Ovary (tissue), 9 donors: ENCODE results near the gene CLIC4. TPM values are rescaled to one million over a fixed set of nuclear protein-coding genes. Genes with fewer than 3 reads are reported as not detected.

Source experiments
- DNase-seq, 5 donors: peaks; one replicate each; pipeline ENCODE4 v3.0.0-alpha.2; 2019 to 2020
- H3K27ac ChIP-seq, 2 donors: fragments of 200-600 bp; one replicate each; pipeline versions ENCODE4 v1.5.1 to v1.8.0; 2019 to 2022
- H3K27me3 ChIP-seq: fragments of 200-600 bp; one replicate; pipeline ENCODE4 v1.8.0; 2022
- H3K36me3 ChIP-seq: fragments of 200-600 bp; sonication (generic); one replicate; pipeline ENCODE4 v1.5.1; 2019
- H3K4me1 ChIP-seq: one replicate; pipeline ENCODE4 v1.8.1; 2013; ENCODE audit warnings: mild to moderate bottlenecking, moderate library complexity; ENCODE audit not compliant: insufficient read depth
- H3K4me3 ChIP-seq: fragments of 200-600 bp; sonication (generic); one replicate; pipeline ENCODE4 v1.5.1; 2017
- H3K9me3 ChIP-seq, 2 donors: fragments of 200-600 bp in 1 of 2; sonication (generic) in 1 of 2; one replicate each; pipeline versions ENCODE4 v1.5.1 to v1.8.1; 2013 to 2019; ENCODE audit warnings: mild to moderate bottlenecking in 1 of 2, moderate library complexity in 1 of 2
- CTCF ChIP-seq, 3 donors: fragments of 450-650 bp in 2 of 3; fragments of 200-600 bp in 1 of 3; IDR thresholded peaks; one replicate each; pipeline versions ENCODE4 v1.5.1 to v1.8.0; 2016 to 2022; ENCODE audit warnings: antibody characterized with exemption in 3 of 3, mild to moderate bottlenecking in 1 of 3
- EP300 ChIP-seq: sonication (generic); formaldehyde crosslinking; IDR thresholded peaks from one replicate; pipeline ENCODE4 v1.6.1; 2017; ENCODE audit warnings: antibody characterized with exemption
- POLR2A ChIP-seq: fragments of 450-650 bp; IDR thresholded peaks from one replicate; pipeline ENCODE4 v1.6.1; 2017; ENCODE audit warnings: antibody characterized with exemption, mild to moderate bottlenecking, moderate library complexity
- WGBS, 3 donors: extraction: QIAGEN DNeasy Blood & Tissue Kit in 1 of 3; methylation state at CpG; one replicate each; pipeline versions ENCODE4 v1.1.5 to v1.1.7; 2013 to 2017; 5-methylcytosine and 5-hydroxymethylcytosine counted together
- intact Hi-C, 4 donors: fragments of 100-400 bp; cut with DNase I; formaldehyde crosslinking; loops; one replicate each; pipeline versions ENCODE4 v1.11.0 to v1.15.1; 2022 to 2023
- polyA plus RNA-seq, 2 donors: library from polyadenylated mRNA; stranded (reverse); fragments of 200-250 nt in 1 of 2; fragments of 350-450 nt in 1 of 2; fragmentation: Illumina TruSeq in 1 of 2; extraction: RNeasy Lipid Tissue Mini Kit (QIAGEN cat#74804) in 1 of 2; gene quantifications; one replicate each; pipeline ENCODE4 v1.2.3, GENCODE V29; 2013 to 2014
- total RNA-seq, 7 donors: library from RNA; depleted of rRNA in 2 of 7; stranded (reverse); fragments of >200 nt in 2 of 7; fragmentation: NEBNext Ultra II Directional in 3 of 7; extraction: Animal tissue kit (Norgen Biotek cat#: 25700) in 3 of 7; gene quantifications; one replicate each; pipeline versions ENCODE4 v1.1.0 to v1.2.4, GENCODE V29; 2016 to 2023
- donor health status: DM: no; HTN: no; CAD: no; lungs with moderate emphysema.
- donor health status: DM: no; HTN: no; CAD: no.
- donor health status: Bipolar disorder and iron deficiency.
- donor health status: DM: yes; HTN: yes; CAD: no.
- donor health status: DM: no; HTN: no; CAD: no.
- donor health status: DM: yes; HTN: yes; CAD: no.

Gene CLIC4
- total and polyA plus RNA-seq, 9 donors: 53.6 to 209 (median 125) TPM

- no peak for DNase-seq
- Histone ChIP-seq H3K36me3 (no peaks in the 10 kb centered on the region), H3K9me3 (no peaks in the 10 kb centered on the region), H3K27ac (no peak overlapping the region), H3K4me1 (no peaks in the 10 kb centered on the region), H3K4me3 (no peak overlapping the region), H3K27me3 (no peaks in the 10 kb centered on the region)
- intact Hi-C loops: no loop called here
- TF ChIP-seq POLR2A (no peak), CTCF (IDR thresholded peaks at IDR 0.05) (no peak), EP300 (no peak)
- 41 to 54% (median 45%) methylated on average over 7 to 8 of the region's 8 CpGs for WGBS, 3 donors
Observed at GRCh38 chr1:24875991-24876506, 130.8 kb downstream of the CLIC4 start.

- TF ChIP-seq POLR2A: no peak
- no peak for TF ChIP-seq CTCF (IDR thresholded peaks at IDR 0.05)
- TF ChIP-seq EP300: no peak
- H3K9me3 ChIP-seq: no peaks in the 10 kb centered on the region
- WGBS, 3 donors: 68 to 69% (median 68%) methylated on average over 6 of the region's 6 CpGs
- intact Hi-C loops: no loop called here
- H3K36me3 ChIP-seq: no peaks in the 10 kb centered on the region
- H3K4me3 ChIP-seq: no peak overlapping the region
- H3K27me3 ChIP-seq: no peaks in the 10 kb centered on the region
- DNase-seq: no peak
- no peak overlapping the region for H3K27ac ChIP-seq
- no peaks in the 10 kb centered on the region for H3K4me1 ChIP-seq
Observed at GRCh38 chr1:24878045-24878444, 132.8 kb downstream of the CLIC4 start.

GRCh38 chr1:24878775-24879742 lies 133.8 kb downstream of the CLIC4 start:
- Histone ChIP-seq H3K27ac (no peak overlapping the region), H3K4me1 (no peaks in the 10 kb centered on the region), H3K27me3 (no peaks in the 10 kb centered on the region), H3K9me3 (no peaks in the 10 kb centered on the region), H3K4me3 (no peak overlapping the region), H3K36me3 (no peaks in the 10 kb centered on the region)
- TF ChIP-seq CTCF (IDR thresholded peaks at IDR 0.05): no peak
- TF ChIP-seq EP300: no peak
- TF ChIP-seq POLR2A: no peak
- 72 to 84% (median 80%) methylated on average over 7 of the region's 7 CpGs for WGBS, 3 donors
- peak in 1 of 5 donors; percentile 7 for DNase-seq
- intact Hi-C loops: no loop called here

- no peaks in the 10 kb centered on the region for H3K36me3 ChIP-seq
- intact Hi-C loops: no loop called here
- H3K4me3 ChIP-seq: no peak overlapping the region
- no peak for TF ChIP-seq POLR2A
- TF ChIP-seq EP300: no peak
- no peak for TF ChIP-seq CTCF (IDR thresholded peaks at IDR 0.05)
- WGBS, 3 donors: 20 to 33% (median 24%) methylated on average over 1 of the region's 1 CpG
- no peak for DNase-seq
- H3K4me1 ChIP-seq: no peaks in the 10 kb centered on the region
- no peaks in the 10 kb centered on the region for H3K27me3 ChIP-seq
- H3K9me3 ChIP-seq: no peaks in the 10 kb centered on the region
- no peak overlapping the region for H3K27ac ChIP-seq
Observed at GRCh38 chr1:24881034-24881433, 135.8 kb downstream of the CLIC4 start.
